Keratinocyte (primary cell): ENCODE results near the gene TCP11.
"Not testable (repeated sequence)": the region's sequence is repeated elsewhere in the genome, so short reads cannot be mapped to it uniquely, and the experiment has no call there.

ENCODE experiments used
- EZH2 ChIP-seq: IDR thresholded peaks from one replicate; pipeline ENCODE4 v1.6.1; 2012; ENCODE audit warnings: inconsistent platforms, mild to moderate bottlenecking, low read length, moderate library complexity
- TF ChIP-seq, protein P1 (sequence below), 3 experiments: IDR thresholded peaks in 1 of 3; conservative IDR thresholded peaks in 1 of 3; optimal IDR thresholded peaks in 1 of 3; 2 replicates in 2 of 3; 3 replicates in 1 of 3; pipeline versions ENCODE3 to v1.5.1; 2011; ENCODE audit warnings: low read length in 3 of 3, mild to moderate bottlenecking in 3 of 3, moderate library complexity in 2 of 3, control low read depth in 1 of 3, inconsistent platforms in 1 of 3; ENCODE audit not compliant: insufficient read depth in 2 of 3; ENCODE audit errors: extremely low read depth in 1 of 3

- TF ChIP-seq EZH2 = not testable (repeated sequence)
- TF ChIP-seq, protein P1, sequence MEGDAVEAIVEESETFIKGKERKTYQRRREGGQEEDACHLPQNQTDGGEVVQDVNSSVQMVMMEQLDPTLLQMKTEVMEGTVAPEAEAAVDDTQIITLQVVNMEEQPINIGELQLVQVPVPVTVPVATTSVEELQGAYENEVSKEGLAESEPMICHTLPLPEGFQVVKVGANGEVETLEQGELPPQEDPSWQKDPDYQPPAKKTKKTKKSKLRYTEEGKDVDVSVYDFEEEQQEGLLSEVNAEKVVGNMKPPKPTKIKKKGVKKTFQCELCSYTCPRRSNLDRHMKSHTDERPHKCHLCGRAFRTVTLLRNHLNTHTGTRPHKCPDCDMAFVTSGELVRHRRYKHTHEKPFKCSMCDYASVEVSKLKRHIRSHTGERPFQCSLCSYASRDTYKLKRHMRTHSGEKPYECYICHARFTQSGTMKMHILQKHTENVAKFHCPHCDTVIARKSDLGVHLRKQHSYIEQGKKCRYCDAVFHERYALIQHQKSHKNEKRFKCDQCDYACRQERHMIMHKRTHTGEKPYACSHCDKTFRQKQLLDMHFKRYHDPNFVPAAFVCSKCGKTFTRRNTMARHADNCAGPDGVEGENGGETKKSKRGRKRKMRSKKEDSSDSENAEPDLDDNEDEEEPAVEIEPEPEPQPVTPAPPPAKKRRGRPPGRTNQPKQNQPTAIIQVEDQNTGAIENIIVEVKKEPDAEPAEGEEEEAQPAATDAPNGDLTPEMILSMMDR (optimal IDR thresholded peaks at IDR 0.05 in 1 of 3, IDR thresholded peaks at IDR 0.05 in 1 of 3, conservative IDR thresholded peaks at IDR 0.05 in 1 of 3; ENCODE audit: extremely low read depth in 1 of 3, insufficient read depth in 2 of 3, low read length in 3 of 3) = not testable (repeated sequence)
Measured at GRCh38 chr6:35107208-35107607, 33.9 kb downstream of the TCP11 start.
